Measurements from ENCODE around the gene NVL.
"Not testable (repeated sequence)": the region's sequence is repeated elsewhere in the genome, so short reads cannot be mapped to it uniquely, and the experiment has no call there.

Gene NVL

DNA sequence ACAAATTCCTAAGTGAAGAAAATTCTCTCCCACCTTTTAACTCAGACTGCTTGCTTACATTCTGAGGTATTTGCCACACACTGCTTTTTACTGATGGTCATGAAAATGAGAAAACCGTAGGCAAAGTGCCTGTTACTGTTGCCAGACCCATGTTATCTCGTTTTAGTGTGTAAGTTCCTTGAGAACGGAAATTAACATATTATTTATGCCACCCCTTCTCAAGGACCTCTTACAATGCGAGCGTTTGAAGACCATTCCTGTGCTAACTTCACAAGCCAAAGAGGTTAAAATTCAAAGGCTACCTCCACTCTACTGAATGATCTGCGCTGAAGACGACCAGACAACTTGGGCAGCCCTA, 509 bp downstream of the NVL start:
- TF ChIP-seq, protein P1, sequence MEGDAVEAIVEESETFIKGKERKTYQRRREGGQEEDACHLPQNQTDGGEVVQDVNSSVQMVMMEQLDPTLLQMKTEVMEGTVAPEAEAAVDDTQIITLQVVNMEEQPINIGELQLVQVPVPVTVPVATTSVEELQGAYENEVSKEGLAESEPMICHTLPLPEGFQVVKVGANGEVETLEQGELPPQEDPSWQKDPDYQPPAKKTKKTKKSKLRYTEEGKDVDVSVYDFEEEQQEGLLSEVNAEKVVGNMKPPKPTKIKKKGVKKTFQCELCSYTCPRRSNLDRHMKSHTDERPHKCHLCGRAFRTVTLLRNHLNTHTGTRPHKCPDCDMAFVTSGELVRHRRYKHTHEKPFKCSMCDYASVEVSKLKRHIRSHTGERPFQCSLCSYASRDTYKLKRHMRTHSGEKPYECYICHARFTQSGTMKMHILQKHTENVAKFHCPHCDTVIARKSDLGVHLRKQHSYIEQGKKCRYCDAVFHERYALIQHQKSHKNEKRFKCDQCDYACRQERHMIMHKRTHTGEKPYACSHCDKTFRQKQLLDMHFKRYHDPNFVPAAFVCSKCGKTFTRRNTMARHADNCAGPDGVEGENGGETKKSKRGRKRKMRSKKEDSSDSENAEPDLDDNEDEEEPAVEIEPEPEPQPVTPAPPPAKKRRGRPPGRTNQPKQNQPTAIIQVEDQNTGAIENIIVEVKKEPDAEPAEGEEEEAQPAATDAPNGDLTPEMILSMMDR (IDR thresholded peaks at IDR 0.05; ENCODE audit: insufficient read depth, low read length, missing control alignments): no peak
- POLR2A ChIA-PET: interaction anchor here (0.6 to 1.0 kb wide), 3 partner anchors 17 to 147 kb away, joined by 3 to 5 read pairs (median 4); partner anchors contain the start of gene DEGS1
- peak overlapping the region; percentile 99 for H3K4me3 ChIP-seq (ENCODE audit: low read depth, low read length)
- CTCF ChIA-PET: interaction anchor here (1.3 to 2.4 kb wide), 3 partner anchors 128 to 279 kb away, joined by 3 to 16 read pairs (median 5); no protein-coding TSS in a partner anchor
- no peak for DNase-seq (ENCODE audit: low read depth, low spot score)

DNA sequence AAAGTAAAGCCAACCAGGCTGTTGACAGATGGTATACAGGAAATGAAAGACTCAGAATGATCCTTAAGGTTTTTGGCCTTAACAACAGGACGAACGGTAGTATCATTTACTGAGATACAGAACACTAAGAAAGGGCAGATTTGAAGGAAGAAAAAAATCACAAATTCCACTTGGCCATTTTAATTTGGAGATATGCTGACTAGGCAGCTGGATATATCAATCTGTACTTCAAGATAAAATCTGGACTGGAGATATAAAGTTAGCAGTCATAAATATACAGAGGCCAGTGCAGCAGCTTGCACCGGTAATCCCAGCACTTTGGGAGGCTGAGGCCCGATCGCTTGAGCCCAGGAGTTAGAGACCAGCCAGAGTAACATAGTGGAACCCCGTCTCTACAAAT, 1.3 kb downstream of the NVL start:
- CTCF ChIA-PET: interaction anchor here (1.6 to 2.4 kb wide), 2 partner anchors 129 to 212 kb away, joined by 5 to 16 read pairs; no protein-coding TSS in a partner anchor
- no peak for DNase-seq (ENCODE audit: low read depth, low spot score)
- POLR2A ChIA-PET: no interaction called here
- peak overlapping the region; percentile 99 for H3K4me3 ChIP-seq (ENCODE audit: low read depth, low read length)
- TF ChIP-seq, protein P1 (IDR thresholded peaks at IDR 0.05; ENCODE audit: insufficient read depth, low read length, missing control alignments): no peak

DNA sequence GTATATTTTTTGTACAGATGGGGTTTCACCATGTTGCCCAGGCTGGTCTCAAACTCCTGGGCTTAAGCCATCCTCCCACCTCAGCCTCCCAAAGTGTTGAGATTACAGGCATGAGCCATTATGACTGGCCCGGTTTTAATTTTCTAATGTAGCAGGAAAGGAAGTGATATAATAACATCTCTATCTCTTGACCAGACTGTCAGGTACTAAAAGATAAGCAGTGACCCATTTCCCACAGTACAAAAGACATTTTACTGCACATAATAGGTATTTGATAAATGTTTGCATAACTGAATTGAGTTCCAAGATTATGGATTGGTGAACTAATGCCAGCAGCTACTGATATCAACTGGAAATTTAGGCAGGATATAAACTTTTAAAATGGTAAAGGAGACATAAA, 4.0 kb downstream of the NVL start:
- CTCF ChIA-PET: interaction anchor here (1.0 to 2.2 kb wide), 2 partner anchors 9 to 11 kb away, joined by 4 to 6 read pairs; no protein-coding TSS in a partner anchor
- POLR2A ChIA-PET: no interaction called here
- no peak overlapping the region for H3K4me3 ChIP-seq (ENCODE audit: low read depth, low read length)
- DNase-seq (ENCODE audit: low read depth, low spot score): no peak
- TF ChIP-seq, protein P1 (IDR thresholded peaks at IDR 0.05; ENCODE audit: insufficient read depth, low read length, missing control alignments): no peak

DNA sequence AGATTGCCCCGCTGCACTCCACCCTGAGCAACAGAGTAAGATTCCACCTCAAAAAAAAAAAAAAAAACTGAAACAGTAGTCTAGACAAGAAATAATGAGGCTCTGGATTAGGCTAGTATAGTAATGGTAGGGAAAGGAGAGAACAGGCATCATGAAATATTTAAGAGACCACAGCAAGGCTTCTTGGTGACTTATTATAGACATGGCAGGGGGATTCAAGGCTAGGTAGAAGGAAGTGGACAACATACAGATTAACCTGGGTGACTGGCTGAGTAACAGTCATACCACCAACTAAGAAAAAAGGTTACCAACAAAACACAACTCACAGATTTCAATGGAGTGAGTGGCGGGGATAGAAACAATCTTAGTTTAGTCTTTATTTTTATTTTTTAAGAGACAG, 8.3 kb downstream of the NVL start:
- CTCF ChIA-PET: interaction anchor here (2.1 kb wide), 1 partner anchor 12 kb away, joined by 11 read pairs; no protein-coding TSS in a partner anchor
- no peak overlapping the region for H3K4me3 ChIP-seq (ENCODE audit: low read depth, low read length)
- DNase-seq (ENCODE audit: low read depth, low spot score): no peak
- TF ChIP-seq, protein P1 (IDR thresholded peaks at IDR 0.05; ENCODE audit: insufficient read depth, low read length, missing control alignments): no peak
- POLR2A ChIA-PET: no interaction called here

DNA sequence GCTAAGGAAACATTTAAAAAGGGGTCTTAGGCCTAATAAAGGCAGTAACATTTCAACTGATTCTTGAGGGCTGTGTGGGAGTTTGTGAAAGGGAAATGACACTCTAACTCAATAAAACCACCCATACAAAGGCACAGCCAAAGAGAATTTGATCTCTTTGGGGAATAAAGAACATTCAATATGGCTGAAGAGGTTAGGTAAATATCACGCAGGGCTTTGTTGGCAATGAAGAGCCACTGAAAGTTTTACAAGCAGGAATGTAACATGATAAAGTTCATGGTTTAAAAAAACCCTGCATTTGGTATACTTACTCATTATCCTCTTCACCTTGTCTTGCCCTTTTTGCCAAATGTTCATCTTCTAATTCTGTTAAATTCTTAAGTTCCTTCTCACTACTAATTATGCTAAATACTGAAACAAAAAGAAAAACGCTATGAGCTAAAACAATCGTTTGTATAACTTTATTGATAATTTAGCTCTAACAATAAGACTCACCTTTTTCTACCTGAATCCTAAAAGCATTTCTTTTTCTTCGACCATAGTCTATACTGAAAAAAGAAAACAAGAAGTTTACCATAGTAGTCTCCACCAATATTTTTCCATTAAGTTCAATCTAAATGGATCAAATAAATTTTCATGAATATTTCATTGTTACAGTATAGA, 12.5 kb downstream of the NVL start:
- TF ChIP-seq, protein P1 (IDR thresholded peaks at IDR 0.05; ENCODE audit: insufficient read depth, low read length, missing control alignments): no peak
- ChIA-PET POLR2A (no interaction called here), CTCF (interaction anchor here (1.2 to 2.2 kb wide), 3 partner anchors 17 to 201 kb away, joined by 3 to 9 read pairs (median 4); no protein-coding TSS in a partner anchor)
- no peak overlapping the region for H3K4me3 ChIP-seq (ENCODE audit: low read depth, low read length)
- no peak for DNase-seq (ENCODE audit: low read depth, low spot score)

DNA sequence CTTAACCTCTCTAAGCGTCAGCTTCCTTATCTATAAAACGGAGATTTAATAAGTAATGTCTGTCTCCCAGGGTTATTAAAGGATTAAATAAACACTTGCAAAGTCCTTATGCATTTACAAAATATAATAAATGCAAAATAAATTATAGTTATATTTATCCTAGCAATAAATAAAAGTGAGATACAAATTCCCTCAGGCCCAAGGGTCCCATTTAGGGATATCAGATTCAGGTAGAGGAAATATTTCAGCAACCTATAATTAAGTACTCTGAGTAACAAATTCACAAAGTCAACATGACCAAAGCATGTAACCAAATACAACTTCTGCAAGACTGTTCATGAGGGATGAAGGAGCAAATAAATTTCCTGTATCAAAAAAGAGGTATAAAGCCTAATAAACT, 17.9 kb downstream of the NVL start:
- POLR2A ChIA-PET: no interaction called here

DNA sequence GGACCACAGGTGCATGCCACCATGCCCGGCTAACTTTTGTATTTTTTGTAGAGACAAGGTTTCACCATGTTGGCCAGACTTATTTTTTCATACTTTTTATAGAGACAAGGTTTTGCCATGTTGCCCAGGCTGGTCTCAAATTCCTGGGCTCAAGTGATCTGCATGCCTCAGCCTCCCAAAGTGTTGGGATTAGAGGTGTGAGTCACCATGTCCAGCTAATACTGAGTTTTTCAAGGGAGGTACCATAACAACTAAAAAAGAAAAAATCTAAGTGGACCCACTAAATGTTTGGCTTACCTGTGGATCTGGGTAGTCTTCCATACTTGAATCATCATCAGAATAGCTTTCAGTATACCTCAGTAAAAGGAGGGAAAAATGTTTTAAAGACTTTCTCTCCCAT, 18.5 kb downstream of the NVL start:
- CTCF ChIA-PET: interaction anchor here (2.2 to 3.1 kb wide), 2 partner anchors 22 to 196 kb away, joined by 9 read pairs; no protein-coding TSS in a partner anchor
- DNase-seq (ENCODE audit: low read depth, low spot score); H3K4me3 ChIP-seq (ENCODE audit: low read depth, low read length); POLR2A ChIA-PET: not testable (repeated sequence)

More for the DNA sequence above, 17.9 kb downstream of the NVL start:
- TF ChIP-seq, protein P1 (IDR thresholded peaks at IDR 0.05; ENCODE audit: insufficient read depth, low read length, missing control alignments): no peak
- CTCF ChIA-PET: interaction anchor here (2.2 to 3.1 kb wide), 2 partner anchors 22 to 196 kb away, joined by 9 read pairs; no protein-coding TSS in a partner anchor
- H3K4me3 ChIP-seq (ENCODE audit: low read depth, low read length): no peak overlapping the region
- no peak for DNase-seq (ENCODE audit: low read depth, low spot score)
